ENCODE measurements around the gene MCUB. TPM values are rescaled to one million over a fixed set of nuclear protein-coding genes. Genes with fewer than 3 reads are reported as not detected.

Gene MCUB
- polyA plus RNA-seq, 1 donor from 2014 or later, result 3.9 TPM

GRCh38 chr4:109735566-109736365 is 175.7 kb downstream of the MCUB start:
- Histone ChIP-seq H3K36me3 (ENCODE audit: insufficient read depth, low read length) (no peaks in the 10 kb centered on the region), H3K4me3 (ENCODE audit: low read length) (no peak overlapping the region), H3K27me3 (ENCODE audit: insufficient read depth, low read depth, low read length) (no peaks in the 10 kb centered on the region), H3K9me2 (ENCODE audit: insufficient read depth, low read length) (no peaks in the 10 kb centered on the region), H3K4me2 (ENCODE audit: low read length) (no peak overlapping the region), H3K9me3 (ENCODE audit: low read length) (no peaks in the 10 kb centered on the region), H3K9ac (ENCODE audit: low read length) (no peak overlapping the region), H4K20me1 (ENCODE audit: insufficient read depth) (no peaks in the 10 kb centered on the region), H3F3A (ENCODE audit: insufficient read depth, low read length, poor library complexity, severe bottlenecking) (no peaks in the 10 kb centered on the region), H2AFZ (ENCODE audit: low read depth, low read length) (no peak overlapping the region), H3K27ac (ENCODE audit: low read length) (no peak overlapping the region), H3K79me2 (replicated peaks; ENCODE audit: insufficient read depth, low read length) (no peaks in the 10 kb centered on the region)
- TF ChIP-seq POLR2AphosphoS5 (IDR thresholded peaks at IDR 0.05), result no peak
- TF ChIP-seq TAF1 (IDR thresholded peaks at IDR 0.05; ENCODE audit: low read depth), result no peak
- no peak for TF ChIP-seq REST (IDR thresholded peaks at IDR 0.05; ENCODE audit: borderline replicate concordance)
- no peak for TF ChIP-seq SMC3 (conservative IDR thresholded peaks at IDR 0.05; ENCODE audit: poor library complexity)
- TF ChIP-seq EP300 (conservative IDR thresholded peaks at IDR 0.05; ENCODE audit: poor library complexity, severe bottlenecking), result no peak
- TF ChIP-seq MXI1 (conservative IDR thresholded peaks at IDR 0.05; ENCODE audit: poor library complexity, severe bottlenecking), result no peak
- no peak for TF ChIP-seq EZH2 (IDR thresholded peaks at IDR 0.05; ENCODE audit: borderline replicate concordance, insufficient read depth, low read length, poor library complexity, severe bottlenecking)
- TF ChIP-seq RAD21 (conservative IDR thresholded peaks at IDR 0.05), result no peak
- TF ChIP-seq CTCF (IDR thresholded peaks at IDR 0.05; ENCODE audit: poor library complexity, severe bottlenecking), result no peak

Small RNA genes lying within 50 kb of the gene (small RNA-seq; reads per million reads assigned to genes)
- 0 reads per million in 3 experiments for gene HIGD1AP14

Other genes starting within 250 kb of the MCUB start
- gene SEC24B, start 126.4 kb upstream of the MCUB start, polyA plus RNA-seq, result 16.8 and 20.4 TPM in 2 replicates
- gene CASP6, start 143.2 kb downstream of the MCUB start, polyA plus RNA-seq, result 5.1 and 9.5 TPM in 2 replicates
- gene PLA2G12A, start 169.8 kb downstream of the MCUB start, polyA plus RNA-seq, result 31.2 and 99.0 TPM in 2 replicates
- not detected in 2 replicates for gene CFI, start 241.8 kb downstream of the MCUB start, polyA plus RNA-seq

Data from neural cell (in vitro differentiated cells).